Peyer's patch (tissue), 4 donors: ENCODE data around the gene FAM240A. TPM values are rescaled to one million over a fixed set of nuclear protein-coding genes. Genes with fewer than 3 reads are reported as not detected.

ENCODE experiments used
- DNase-seq, 3 donors: peaks; one replicate each; pipeline ENCODE4 v3.0.0-alpha.2; 2017 to 2019
- H3K27ac ChIP-seq, 4 donors: fragments of 200-600 bp; sonication (generic); one replicate each; pipeline ENCODE4 v1.5.1; 2016 to 2019
- H3K27me3 ChIP-seq, 2 donors: fragments of 200-600 bp; sonication (generic); one replicate each; pipeline ENCODE4 v1.5.1; 2019
- H3K36me3 ChIP-seq, 3 donors: fragments of 200-600 bp; sonication (generic); one replicate each; pipeline ENCODE4 v1.5.1; 2016 to 2019
- H3K4me1 ChIP-seq, 4 donors: fragments of 200-600 bp; sonication (generic); one replicate each; pipeline ENCODE4 v1.5.1; 2016 to 2019
- H3K4me3 ChIP-seq, 4 donors: fragments of 200-600 bp; sonication (generic); 1 replicate in 3 of 4; 2 replicates in 1 of 4; pipeline ENCODE4 v1.5.1; 2016 to 2019; ENCODE audit warnings: mild to moderate bottlenecking in 1 of 4
- H3K9me3 ChIP-seq, 4 donors: fragments of 200-600 bp; sonication (generic); one replicate each; pipeline ENCODE4 v1.5.1; 2016 to 2019; ENCODE audit warnings: mild to moderate bottlenecking in 1 of 4
- CTCF ChIP-seq, 6 experiments: fragments of 450-650 bp in 4 of 6; fragments of 200-600 bp in 2 of 6; sonication (generic) in 1 of 6; IDR thresholded peaks; one replicate each; pipeline ENCODE4 v1.5.1; 2017 to 2019; ENCODE audit warnings: antibody characterized with exemption in 6 of 6, mild to moderate bottlenecking in 3 of 6, moderate library complexity in 1 of 6
- POLR2A ChIP-seq, 2 donors: fragments of 450-650 bp; IDR thresholded peaks; one replicate each; pipeline ENCODE4 v1.5.1; 2017; ENCODE audit warnings: antibody characterized with exemption in 2 of 2, mild to moderate bottlenecking in 2 of 2, moderate library complexity in 2 of 2
- total RNA-seq, 4 donors: library from RNA; depleted of rRNA; stranded (reverse); fragments of >200 nt; gene quantifications; one replicate each; pipeline ENCODE4 v1.1.0, GENCODE V29; 2016

FAM240A gene
- total RNA-seq, 4 donors from 2014 or later: not detected

- Histone ChIP-seq H3K27me3 (no peaks in the 10 kb centered on the region), H3K9me3 (no peaks in the 10 kb centered on the region), H3K4me1 (no peaks in the 10 kb centered on the region), H3K36me3 (no peaks in the 10 kb centered on the region), H3K27ac (no peak overlapping the region), H3K4me3 (no peak overlapping the region)
- no peak for TF ChIP-seq CTCF (IDR thresholded peaks at IDR 0.05)
- TF ChIP-seq POLR2A (IDR thresholded peaks at IDR 0.05): no peak
- DNase-seq: no peak
Observed at GRCh38 chr3:46607603-46608028, 4.7 kb upstream of the FAM240A start.

- Histone ChIP-seq H3K4me3 (no peak overlapping the region), H3K36me3 (no peaks in the 10 kb centered on the region), H3K4me1 (no peaks in the 10 kb centered on the region), H3K9me3 (no peaks in the 10 kb centered on the region), H3K27ac (no peak overlapping the region), H3K27me3 (no peaks in the 10 kb centered on the region)
- TF ChIP-seq POLR2A (IDR thresholded peaks at IDR 0.05) (no peak), CTCF (IDR thresholded peaks at IDR 0.05) (no peak)
- no peak for DNase-seq
Observed at GRCh38 chr3:46609212-46609721, 3.1 kb upstream of the FAM240A start.

DNA sequence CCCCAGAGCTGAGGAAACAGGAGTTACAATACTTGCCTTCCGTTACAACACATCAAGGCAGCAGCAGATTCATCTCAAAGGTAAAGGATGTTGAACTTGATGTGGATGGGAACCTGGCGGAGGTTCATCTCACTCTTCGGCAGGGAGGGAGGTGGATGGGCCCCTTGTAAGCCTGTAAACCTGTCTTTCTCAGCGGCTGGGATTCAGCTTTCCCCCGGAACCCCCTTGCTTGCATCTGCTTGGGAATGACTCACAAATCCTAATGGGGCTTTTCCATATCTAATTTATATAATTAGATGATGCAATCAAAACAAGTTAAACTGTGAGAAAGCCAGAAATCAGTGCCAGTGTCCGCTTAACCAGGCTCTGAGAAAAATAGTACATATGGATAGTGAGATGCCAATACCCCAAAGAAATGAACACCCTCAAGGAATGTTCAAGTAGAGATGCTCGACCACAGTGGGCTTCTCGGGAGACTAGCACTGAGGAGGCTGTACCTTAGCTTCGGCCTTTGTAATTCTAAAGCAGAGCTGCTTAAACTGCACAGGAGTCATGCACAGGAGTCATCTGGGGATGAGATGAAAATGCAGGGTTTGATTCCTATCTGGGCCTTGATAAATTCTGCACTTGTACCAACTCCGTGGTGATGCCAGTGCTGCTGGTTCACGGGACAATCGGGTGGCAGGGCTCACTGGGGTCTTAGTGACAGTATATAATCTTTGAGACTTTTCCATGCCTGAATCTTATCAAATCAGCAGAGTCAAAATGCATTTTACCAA, 2.2 kb upstream of the FAM240A start:
- no peaks in the 10 kb centered on the region for H3K36me3 ChIP-seq
- no peaks in the 10 kb centered on the region for H3K4me1 ChIP-seq
- no peak for TF ChIP-seq CTCF (IDR thresholded peaks at IDR 0.05)
- no peak for TF ChIP-seq POLR2A (IDR thresholded peaks at IDR 0.05)
- H3K4me3 ChIP-seq: no peak overlapping the region
- H3K27me3 ChIP-seq: no peaks in the 10 kb centered on the region
- no peaks in the 10 kb centered on the region for H3K9me3 ChIP-seq
- no peak overlapping the region for H3K27ac ChIP-seq
- no peak for DNase-seq

DNA sequence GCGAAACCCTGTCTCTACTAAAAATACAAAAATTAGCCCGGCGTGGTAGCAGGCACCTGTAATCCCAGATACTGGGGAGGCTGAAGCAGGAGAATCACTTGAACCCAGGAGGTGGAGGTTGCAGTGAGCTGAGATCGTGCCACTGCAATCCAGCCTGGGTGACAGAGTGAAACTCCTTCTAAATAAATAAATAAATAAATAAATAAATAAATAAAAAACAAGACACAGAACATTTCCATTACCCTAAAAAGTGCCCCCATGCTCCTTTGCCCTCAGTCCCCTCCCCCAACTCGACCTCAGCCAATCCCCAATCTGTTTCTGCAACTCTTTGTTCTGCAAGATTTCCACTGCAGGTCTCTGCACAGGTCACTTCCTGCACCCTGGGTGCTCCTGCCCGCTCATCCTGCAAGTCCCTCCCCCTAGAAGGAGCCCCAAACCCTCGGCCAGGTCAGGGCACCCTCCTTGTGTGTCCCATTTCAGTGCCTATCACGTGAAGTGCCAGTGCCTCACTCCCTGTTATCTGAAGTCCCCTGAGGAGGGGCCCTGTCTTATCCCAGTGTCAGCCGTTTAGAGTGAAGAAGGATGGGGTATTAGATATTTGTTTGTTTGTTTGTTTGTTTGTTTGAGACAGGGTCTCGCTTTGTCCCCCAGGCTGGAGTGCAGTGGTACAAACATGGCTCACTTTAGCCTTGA, 1.1 kb downstream of the FAM240A start:
- DNase-seq: no peak
- Histone ChIP-seq H3K4me1 (no peaks in the 10 kb centered on the region), H3K4me3 (no peak overlapping the region), H3K27ac (no peak overlapping the region), H3K9me3 (no peaks in the 10 kb centered on the region), H3K36me3 (no peaks in the 10 kb centered on the region), H3K27me3 (no peaks in the 10 kb centered on the region)
- TF ChIP-seq CTCF (IDR thresholded peaks at IDR 0.05) (no peak), POLR2A (IDR thresholded peaks at IDR 0.05) (no peak)

GRCh38 chr3:46614431-46614830, 2.1 kb downstream of the FAM240A start:
- no peak overlapping the region for H3K27ac ChIP-seq
- H3K9me3 ChIP-seq: no peaks in the 10 kb centered on the region
- no peaks in the 10 kb centered on the region for H3K36me3 ChIP-seq
- DNase-seq: no peak
- no peaks in the 10 kb centered on the region for H3K4me1 ChIP-seq
- H3K4me3 ChIP-seq: no peak overlapping the region
- TF ChIP-seq CTCF (IDR thresholded peaks at IDR 0.05) (no peak), POLR2A (IDR thresholded peaks at IDR 0.05) (no peak)
- H3K27me3 ChIP-seq: no peaks in the 10 kb centered on the region
